GM23248 (cell line): ENCODE data around the gene ADAMTSL1.

ENCODE experiments used
- EZH2 ChIP-seq: fragments of 200-600 bp; sonication (generic); IDR thresholded peaks from 2 replicates; pipeline ENCODE4 v1.6.1; 2018; ENCODE audit warnings: antibody characterized with exemption, mild to moderate bottlenecking; ENCODE audit not compliant: insufficient read depth, poor library complexity, severe bottlenecking
- EZH2phosphoT487 ChIP-seq: fragments of 200-600 bp; sonication (generic); IDR thresholded peaks from 2 replicates; pipeline ENCODE4 v1.6.1; 2018; ENCODE audit warnings: antibody characterized with exemption, moderate library complexity, mild to moderate bottlenecking, low read depth; ENCODE audit not compliant: insufficient read depth

DNA sequence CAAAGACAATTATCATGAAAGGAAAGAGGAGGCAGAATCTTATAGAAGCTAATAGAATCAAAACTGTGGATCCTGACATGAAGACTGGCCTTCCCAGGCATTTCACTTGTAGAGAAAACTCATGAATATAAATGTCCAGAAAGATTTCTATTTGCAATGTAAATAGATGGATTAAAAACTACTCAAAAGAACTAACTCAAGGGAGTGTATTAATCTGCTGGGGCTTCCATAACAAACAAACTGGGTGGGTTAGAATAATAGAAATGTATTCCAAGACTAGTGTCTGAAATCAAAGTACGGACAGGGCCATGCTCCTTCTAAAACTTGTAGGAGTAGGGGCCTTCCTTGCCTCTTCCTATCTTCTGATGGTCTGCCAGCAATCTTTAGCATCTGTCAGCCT is 267.4 kb downstream of the ADAMTSL1 start:
- TF ChIP-seq EZH2phosphoT487 (no peak), EZH2 (no peak)
